Mesendoderm (in vitro differentiated cells): ENCODE results near the gene GEMIN4.
"Not testable (repeated sequence)": the region's sequence is repeated elsewhere in the genome, so short reads cannot be mapped to it uniquely, and the experiment has no call there.

Experiments
- DNase-seq: peaks from one replicate; pipeline ENCODE4 v3.0.0; 2013
- H2AK5ac ChIP-seq: 2 replicates; pipeline ENCODE4 v1.6.1; 2013; ENCODE audit warnings: low read length, inconsistent platforms
- H2BK120ac ChIP-seq: 2 replicates; pipeline ENCODE4 v1.6.1; 2013; ENCODE audit warnings: low read depth, mild to moderate bottlenecking, low read length, moderate library complexity, mixed read lengths
- H2BK15ac ChIP-seq: replicated peaks from 2 replicates; pipeline ENCODE4 v1.6.1; 2013; ENCODE audit warnings: low read depth, mild to moderate bottlenecking, moderate library complexity
- H2BK5ac ChIP-seq: 2 replicates; pipeline ENCODE4 v1.6.1; 2013; ENCODE audit warnings: low read length, inconsistent platforms
- H3K18ac ChIP-seq: 2 replicates; pipeline ENCODE4 v1.6.1; 2013; ENCODE audit warnings: mild to moderate bottlenecking, low read length, mixed read lengths
- H3K23ac ChIP-seq: one replicate; pipeline ENCODE4 v1.6.1; 2013; ENCODE audit warnings: low read length
- H3K27ac ChIP-seq: 2 replicates; pipeline ENCODE4 v1.5.1; 2013; ENCODE audit warnings: low read depth, mild to moderate bottlenecking, inconsistent platforms, low read length, moderate library complexity
- H3K27me3 ChIP-seq: 2 replicates; pipeline ENCODE4 v1.6.1; 2013; ENCODE audit warnings: low read length, control low read depth, mild to moderate bottlenecking, inconsistent platforms; ENCODE audit not compliant: insufficient read depth, poor library complexity
- H3K36me3 ChIP-seq: 2 replicates; pipeline ENCODE4 v1.6.1; 2013; ENCODE audit warnings: low read length, inconsistent platforms; ENCODE audit not compliant: control insufficient read depth, insufficient read depth
- H3K4ac ChIP-seq: one replicate; pipeline ENCODE4 v1.6.1; 2013; ENCODE audit warnings: low read depth, mild to moderate bottlenecking, low read length, moderate library complexity
- H3K4me1 ChIP-seq: 2 replicates; pipeline ENCODE4 v1.6.1; 2013; ENCODE audit warnings: low read depth, low read length, inconsistent platforms; ENCODE audit not compliant: control insufficient read depth
- H3K4me2 ChIP-seq: 2 replicates; pipeline ENCODE4 v1.6.1; 2013; ENCODE audit warnings: low read length
- H3K4me3 ChIP-seq: 2 replicates; pipeline ENCODE4 v1.5.1; 2013; ENCODE audit warnings: mild to moderate bottlenecking, low read length
- H3K56ac ChIP-seq: one replicate; pipeline ENCODE4 v1.6.1; 2013; ENCODE audit warnings: low read length
- H3K79me1 ChIP-seq: 2 replicates; pipeline ENCODE4 v1.6.1; 2013; ENCODE audit warnings: low read length, inconsistent platforms
- H3K79me2 ChIP-seq: 2 replicates; pipeline ENCODE4 v1.6.1; 2013; ENCODE audit warnings: mild to moderate bottlenecking, low read length; ENCODE audit not compliant: control insufficient read depth, insufficient read depth
- H3K9ac ChIP-seq: 2 replicates; pipeline ENCODE4 v1.6.1; 2013; ENCODE audit warnings: low read length, inconsistent platforms
- H4K5ac ChIP-seq: one replicate; pipeline ENCODE4 v1.6.1; 2013; ENCODE audit warnings: low read length
- H4K8ac ChIP-seq: one replicate; pipeline ENCODE4 v1.6.1; 2013; ENCODE audit warnings: low read depth, mild to moderate bottlenecking, control low read depth, low read length, moderate library complexity
- WGBS: extraction: QIAGEN DNeasy Blood & Tissue Kit; methylation state at CpG from one replicate; pipeline ENCODE4 v1.1.7; 2013; ENCODE audit warnings: low lambda C conversion rate, missing lambda C conversion rate; ENCODE audit not compliant: insufficient coverage; ENCODE audit errors: extremely low coverage; 5-methylcytosine and 5-hydroxymethylcytosine counted together

Gene GEMIN4

GRCh38 chr17:791829-792228 lies 39.8 kb upstream of the GEMIN4 start:
- H3K79me2 ChIP-seq: no peaks in the 10 kb centered on the region

GRCh38 chr17:790874-791247 lies 38.8 kb upstream of the GEMIN4 start:
- not testable (repeated sequence) for H3K23ac ChIP-seq, H2BK5ac ChIP-seq, H3K18ac ChIP-seq, H4K5ac ChIP-seq, H2BK120ac ChIP-seq, H3K4me1 ChIP-seq, H3K79me1 ChIP-seq, H4K8ac ChIP-seq, H3K27ac ChIP-seq, H3K79me2 ChIP-seq, H3K4ac ChIP-seq, H3K36me3 ChIP-seq, H3K27me3 ChIP-seq, H3K4me3 ChIP-seq, H3K4me2 ChIP-seq, H2BK15ac ChIP-seq, H2AK5ac ChIP-seq
- WGBS: no CpG with 5 or more reads among the region's 12 CpGs
- peak overlapping the region; percentile 42 for H3K9ac ChIP-seq
- peak overlapping the region; percentile 34 for H3K56ac ChIP-seq
- DNase-seq: peak; percentile 79

More at GRCh38 chr17:791829-792228, 39.8 kb upstream of the GEMIN4 start:
- H3K4me2 ChIP-seq: no peak overlapping the region
- WGBS: no CpG with 5 or more reads among the region's 19 CpGs
- H3K23ac ChIP-seq: no peak overlapping the region
- H2AK5ac ChIP-seq: no peak overlapping the region
- H4K8ac ChIP-seq: no peak overlapping the region
- no peak overlapping the region for H2BK5ac ChIP-seq
- H3K36me3 ChIP-seq: peaks cover 10% of the 10 kb centered on the region
- peaks cover 5% of the 10 kb centered on the region for H3K4me1 ChIP-seq
- no peak for DNase-seq
- H2BK15ac ChIP-seq: no peak overlapping the region
- peaks cover 6% of the 10 kb centered on the region for H3K79me1 ChIP-seq
- no peak overlapping the region for H3K56ac ChIP-seq
- H3K27me3 ChIP-seq: no peaks in the 10 kb centered on the region
- H3K18ac ChIP-seq: no peak overlapping the region
- no peak overlapping the region for H2BK120ac ChIP-seq
- no peak overlapping the region for H4K5ac ChIP-seq
- no peak overlapping the region for H3K4me3 ChIP-seq
- H3K27ac ChIP-seq: no peak overlapping the region
- H3K4ac ChIP-seq: no peak overlapping the region
- H3K9ac ChIP-seq: no peak overlapping the region

GRCh38 chr17:789931-790873 lies 38.1 kb upstream of the GEMIN4 start:
- H3K79me2 ChIP-seq, H2BK15ac ChIP-seq, H3K4me1 ChIP-seq, H3K56ac ChIP-seq, H3K4me2 ChIP-seq, H3K9ac ChIP-seq, H3K23ac ChIP-seq, H2AK5ac ChIP-seq, H2BK120ac ChIP-seq, H3K36me3 ChIP-seq, H3K79me1 ChIP-seq, H3K4me3 ChIP-seq, H3K4ac ChIP-seq, H4K8ac ChIP-seq, H3K18ac ChIP-seq, H2BK5ac ChIP-seq, H3K27me3 ChIP-seq, H4K5ac ChIP-seq, H3K27ac ChIP-seq: not testable (repeated sequence)
- peak; percentile 91 for DNase-seq
- no CpG with 5 or more reads among the region's 38 CpGs for WGBS

- Histone ChIP-seq H3K9ac (no peak overlapping the region), H3K4me2 (no peak overlapping the region), H2BK5ac (no peak overlapping the region), H2AK5ac (no peak overlapping the region), H3K56ac (no peak overlapping the region), H3K27ac (no peak overlapping the region), H3K4me3 (no peak overlapping the region), H3K79me2 (peaks cover under 1% of the 10 kb centered on the region), H3K79me1 (peaks cover 8% of the 10 kb centered on the region), H2BK120ac (no peak overlapping the region), H2BK15ac (no peak overlapping the region), H3K18ac (no peak overlapping the region), H3K4ac (no peak overlapping the region), H4K8ac (no peak overlapping the region), H3K36me3 (peaks cover 4% of the 10 kb centered on the region), H3K4me1 (peaks cover 2% of the 10 kb centered on the region), H3K23ac (no peak overlapping the region), H4K5ac (no peak overlapping the region), H3K27me3 (no peaks in the 10 kb centered on the region)
- no peak for DNase-seq
- no CpG with 5 or more reads among the region's 14 CpGs for WGBS
Measured at GRCh38 chr17:789160-789840, 37.2 kb upstream of the GEMIN4 start.

- H3K4me1 ChIP-seq: peaks cover 2% of the 10 kb centered on the region
- no peak overlapping the region for H2BK15ac ChIP-seq
- no peak overlapping the region for H3K4ac ChIP-seq
- no CpG with 5 or more reads among the region's 4 CpGs for WGBS
- no peak overlapping the region for H3K27ac ChIP-seq
- H3K27me3 ChIP-seq: no peaks in the 10 kb centered on the region
- peaks cover 4% of the 10 kb centered on the region for H3K36me3 ChIP-seq
- no peak overlapping the region for H3K4me2 ChIP-seq
- no peak overlapping the region for H3K56ac ChIP-seq
- H3K9ac ChIP-seq: no peak overlapping the region
- H4K8ac ChIP-seq: no peak overlapping the region
- no peak for DNase-seq
- peaks cover 8% of the 10 kb centered on the region for H3K79me1 ChIP-seq
- no peak overlapping the region for H3K23ac ChIP-seq
- H3K79me2 ChIP-seq: peaks cover 7% of the 10 kb centered on the region
- no peak overlapping the region for H3K18ac ChIP-seq
- H2BK120ac ChIP-seq: no peak overlapping the region
- no peak overlapping the region for H4K5ac ChIP-seq
- H3K4me3 ChIP-seq: no peak overlapping the region
- H2BK5ac ChIP-seq: no peak overlapping the region
- H2AK5ac ChIP-seq: no peak overlapping the region
Measured at GRCh38 chr17:788551-788950, 36.5 kb upstream of the GEMIN4 start.
